ENCODE results near the gene POU2F3. TPM values are rescaled to one million over a fixed set of nuclear protein-coding genes. Genes with fewer than 3 reads are reported as not detected.

Gene POU2F3
- not detected in 2 replicates for total RNA-seq

DNA sequence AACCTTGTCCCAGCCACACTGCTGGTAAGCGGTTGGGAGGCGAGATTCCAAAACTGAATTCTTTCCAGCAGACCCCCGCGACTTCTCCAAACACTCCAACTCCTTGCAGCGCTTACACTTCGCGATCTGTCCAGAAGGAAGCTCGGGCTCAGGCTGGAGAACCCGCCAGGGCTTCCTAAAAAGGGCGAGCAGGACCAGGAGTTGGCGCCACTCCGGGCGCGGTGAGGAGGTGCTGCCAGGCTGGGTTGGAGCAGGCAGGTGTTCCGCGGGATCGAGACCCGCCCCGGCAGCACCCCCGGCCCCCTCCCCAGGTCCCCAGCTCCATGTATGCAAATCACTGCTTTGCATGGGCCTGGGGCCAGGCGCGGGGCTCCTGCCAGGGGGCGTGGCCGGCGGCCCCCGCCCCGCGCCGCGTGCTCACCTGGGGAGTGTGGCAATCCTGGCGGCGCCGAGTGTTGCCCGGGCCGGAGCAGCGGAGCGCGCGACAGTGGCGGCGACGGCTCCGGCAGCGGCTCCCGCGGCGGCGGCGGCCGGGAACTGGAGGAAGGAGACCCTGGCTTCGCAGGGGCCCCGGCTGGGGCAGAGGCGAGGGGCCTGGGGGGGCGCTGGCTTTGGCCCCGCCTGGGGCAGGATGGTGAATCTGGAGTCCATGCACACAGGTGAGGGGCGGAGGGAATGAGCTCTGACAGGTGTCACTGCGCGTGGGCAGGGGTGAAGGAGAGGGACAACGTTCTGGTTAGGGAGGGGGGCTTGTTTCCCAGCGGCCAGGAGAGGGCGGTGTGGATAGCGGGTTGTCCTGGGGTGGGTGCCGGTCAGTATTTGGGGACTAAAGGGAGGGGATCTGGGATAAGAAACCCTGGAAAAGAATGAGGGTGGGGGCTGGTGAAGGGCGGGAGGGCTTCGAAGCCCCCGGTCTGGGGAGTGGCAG lies at the start of gene POU2F3:
Gene POU2F3 (plus strand): TSS at position 428 of the 928 bp plus-strand sequence. CDS start 204 bp downstream, at position 632.
- ATAC-seq (ENCODE audit: low read depth) (no peak), DNase-seq (no peak)
- Mint-ChIP-seq H3K4me3 (no peak within 1 kb of the TSS), H3K9me3 (no peaks in the 10 kb centered on the region), H3K4me1 (peaks cover 4% of the 10 kb centered on the region), H3K27me3 (peaks cover 55% of the 10 kb centered on the region), H3K27ac (no peak within 1 kb of the TSS), H3K36me3 (ENCODE audit: low read depth) (no peaks in the 10 kb centered on the region)
- TF ChIP-seq CTCF (IDR thresholded peaks at IDR 0.05) = no peak
- intact Hi-C loops (cut with micrococcal nuclease) = no loop called here
- ChIA-PET CTCF (interaction anchor here (1.2 kb wide), 1 partner anchor 63 kb away, joined by 3 read pairs; no protein-coding TSS in a partner anchor), POLR2A (no interaction called here)

GRCh38 chr11:120191058-120191457 lies 48.9 kb upstream of the POU2F3 start:
- DNase-seq (no peak), ATAC-seq (ENCODE audit: low read depth) (no peak)
- Mint-ChIP-seq H3K36me3 (ENCODE audit: low read depth) (no peaks in the 10 kb centered on the region), H3K27me3 (peaks cover 18% of the 10 kb centered on the region), H3K4me1 (no peaks in the 10 kb centered on the region), H3K9me3 (no peaks in the 10 kb centered on the region), H3K27ac (no peak overlapping the region), H3K4me3 (no peak overlapping the region)
- TF ChIP-seq CTCF (IDR thresholded peaks at IDR 0.05) = no peak
- intact Hi-C loops (cut with micrococcal nuclease) = no loop called here
- POLR2A ChIA-PET = no interaction called here
- CTCF ChIA-PET = no interaction called here

- ChIA-PET POLR2A (no interaction called here), CTCF (no interaction called here)
- Mint-ChIP-seq H3K36me3 (ENCODE audit: low read depth) (no peaks in the 10 kb centered on the region), H3K4me3 (no peak overlapping the region), H3K4me1 (no peaks in the 10 kb centered on the region), H3K27me3 (peaks cover 18% of the 10 kb centered on the region), H3K27ac (no peak overlapping the region), H3K9me3 (no peaks in the 10 kb centered on the region)
- intact Hi-C loops (cut with micrococcal nuclease) = no loop called here
- no peak for DNase-seq
- no peak for ATAC-seq (ENCODE audit: low read depth)
- TF ChIP-seq CTCF (IDR thresholded peaks at IDR 0.05) = no peak
Measured at GRCh38 chr11:120192831-120193625, 46.9 kb upstream of the POU2F3 start.

DNA sequence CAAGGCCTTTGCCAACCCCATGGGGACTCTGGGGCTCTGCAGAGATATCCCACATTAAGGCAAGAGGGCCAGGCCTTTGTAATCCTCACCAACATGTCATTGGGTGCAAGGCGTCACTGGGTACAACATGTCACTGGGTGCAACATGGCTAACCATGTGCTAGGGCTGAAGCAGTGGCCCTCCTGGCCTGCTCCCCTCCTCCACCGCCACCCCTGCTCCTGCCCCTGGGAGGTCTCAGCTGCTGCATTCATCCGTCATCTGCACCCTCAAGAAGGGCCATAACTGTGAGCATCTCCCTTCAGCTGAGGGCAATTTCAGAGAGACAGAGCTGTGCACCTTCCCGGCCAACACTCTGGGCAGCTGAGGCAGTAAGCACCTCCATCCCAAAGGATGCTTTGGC lies 45.8 kb upstream of the POU2F3 start:
- POLR2A ChIA-PET = interaction anchor here (0.6 kb wide), 1 partner anchor 34 kb away, joined by 4 read pairs; no protein-coding TSS in a partner anchor
- Mint-ChIP-seq H3K9me3 (no peaks in the 10 kb centered on the region), H3K4me1 (no peaks in the 10 kb centered on the region), H3K27ac (no peak overlapping the region), H3K27me3 (peaks cover 18% of the 10 kb centered on the region), H3K4me3 (no peak overlapping the region), H3K36me3 (ENCODE audit: low read depth) (no peaks in the 10 kb centered on the region)
- ATAC-seq (ENCODE audit: low read depth) = no peak
- intact Hi-C loops (cut with micrococcal nuclease) = no loop called here
- DNase-seq = no peak
- CTCF ChIA-PET = no interaction called here
- TF ChIP-seq CTCF (IDR thresholded peaks at IDR 0.05) = no peak
